GM15510 (cell line): ENCODE measurements around the gene ADAM17.

Source experiments
- POLR2A ChIP-seq: IDR thresholded peaks from 3 replicates; pipeline ENCODE4 v1.6.1; 2011; ENCODE audit warnings: borderline replicate concordance; ENCODE audit not compliant: insufficient read length; ENCODE audit errors: extremely low read depth

ADAM17 gene

DNA sequence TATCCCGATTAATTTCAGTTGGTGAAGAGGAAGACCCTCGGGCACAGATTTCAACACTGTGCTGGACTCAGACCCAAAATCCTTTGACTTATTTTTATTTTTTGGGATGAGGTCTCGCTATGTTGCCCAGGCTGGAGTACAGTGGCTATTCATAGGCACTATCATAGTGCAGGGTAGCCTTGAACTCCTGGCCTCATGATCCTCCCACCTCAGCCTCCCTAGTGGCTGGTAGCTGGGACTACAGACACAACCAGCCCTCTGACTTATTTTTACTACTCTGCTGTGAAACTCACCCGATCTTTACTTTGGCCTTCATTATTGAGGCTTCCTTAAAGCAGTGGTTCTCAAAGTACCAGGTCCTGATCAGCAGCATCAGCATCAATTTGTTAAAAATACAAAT is 18.2 kb upstream of the ADAM17 start:
- TF ChIP-seq POLR2A, result no peak

DNA sequence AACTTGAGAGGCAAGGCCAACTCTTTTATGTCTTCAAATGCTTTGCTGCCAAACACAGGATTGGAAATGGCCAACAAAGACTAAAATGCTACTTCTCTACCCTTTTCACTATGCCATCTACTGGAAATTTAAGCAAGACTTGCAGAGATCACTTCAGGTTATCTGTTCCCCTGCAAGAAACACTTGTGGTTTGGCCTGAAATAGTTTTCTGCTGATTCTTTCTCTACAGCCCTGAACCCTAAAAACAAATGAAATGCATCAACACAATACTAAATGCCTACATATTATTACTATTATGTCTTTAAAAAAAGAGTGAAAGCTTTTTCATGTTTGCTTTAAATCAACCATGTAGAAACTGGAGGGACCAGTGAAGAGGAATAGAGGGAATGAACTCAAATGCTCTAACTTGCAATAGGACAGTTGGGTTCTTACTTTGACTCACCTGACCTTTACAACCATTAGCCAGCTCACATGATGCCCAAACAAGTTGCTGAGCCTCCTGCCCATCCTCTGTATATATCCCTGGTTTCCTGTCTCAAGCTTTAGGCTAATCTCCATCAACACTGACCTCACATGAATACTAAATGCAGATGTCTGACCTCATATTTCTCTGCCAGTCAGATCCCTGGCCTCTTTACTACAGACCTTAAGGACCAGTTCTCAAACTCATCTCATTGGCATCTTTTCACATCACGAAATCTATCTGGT is 17.5 kb upstream of the ADAM17 start:
- TF ChIP-seq POLR2A, result no peak

DNA sequence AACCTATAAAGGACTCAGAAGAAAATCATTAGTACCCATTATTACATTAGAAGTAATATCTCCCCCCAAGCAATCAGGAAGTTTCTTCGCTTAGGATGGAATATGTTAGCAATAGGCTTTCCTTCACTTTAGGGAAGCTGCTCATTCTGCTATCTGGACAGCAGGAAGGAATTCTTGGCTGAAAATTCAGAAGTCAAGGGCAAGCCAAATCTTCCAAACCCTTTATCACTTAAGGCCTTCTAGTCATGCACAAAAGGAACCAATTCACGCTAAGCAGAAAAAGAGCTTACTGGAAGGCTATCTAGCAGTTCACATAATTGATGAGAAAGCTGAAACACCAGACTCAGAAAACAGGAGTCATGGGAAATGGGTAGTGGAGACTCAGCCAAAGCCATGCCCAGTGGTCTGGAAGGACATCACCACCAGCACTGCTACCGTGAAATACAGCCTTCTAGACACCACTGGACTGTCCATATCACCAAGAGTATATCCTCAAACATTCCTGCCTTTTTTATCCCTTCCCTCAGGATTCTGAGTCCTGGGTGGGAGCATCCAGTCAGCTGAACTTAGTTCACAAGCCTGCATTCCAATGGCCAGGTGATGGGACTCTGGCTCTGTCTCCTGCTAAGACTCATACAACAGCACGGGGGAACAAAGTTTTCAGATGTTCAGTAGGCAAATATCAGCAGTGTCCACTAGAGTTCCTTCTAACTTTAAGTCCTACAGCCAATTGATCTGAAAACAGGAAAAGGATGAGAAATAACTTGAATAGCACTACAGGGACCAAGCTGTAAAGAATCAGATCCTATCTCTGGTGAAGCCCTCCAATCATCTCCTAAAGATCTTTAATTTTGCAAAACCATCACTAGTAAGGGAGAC is 14.8 kb upstream of the ADAM17 start:
- TF ChIP-seq POLR2A, result no peak

DNA sequence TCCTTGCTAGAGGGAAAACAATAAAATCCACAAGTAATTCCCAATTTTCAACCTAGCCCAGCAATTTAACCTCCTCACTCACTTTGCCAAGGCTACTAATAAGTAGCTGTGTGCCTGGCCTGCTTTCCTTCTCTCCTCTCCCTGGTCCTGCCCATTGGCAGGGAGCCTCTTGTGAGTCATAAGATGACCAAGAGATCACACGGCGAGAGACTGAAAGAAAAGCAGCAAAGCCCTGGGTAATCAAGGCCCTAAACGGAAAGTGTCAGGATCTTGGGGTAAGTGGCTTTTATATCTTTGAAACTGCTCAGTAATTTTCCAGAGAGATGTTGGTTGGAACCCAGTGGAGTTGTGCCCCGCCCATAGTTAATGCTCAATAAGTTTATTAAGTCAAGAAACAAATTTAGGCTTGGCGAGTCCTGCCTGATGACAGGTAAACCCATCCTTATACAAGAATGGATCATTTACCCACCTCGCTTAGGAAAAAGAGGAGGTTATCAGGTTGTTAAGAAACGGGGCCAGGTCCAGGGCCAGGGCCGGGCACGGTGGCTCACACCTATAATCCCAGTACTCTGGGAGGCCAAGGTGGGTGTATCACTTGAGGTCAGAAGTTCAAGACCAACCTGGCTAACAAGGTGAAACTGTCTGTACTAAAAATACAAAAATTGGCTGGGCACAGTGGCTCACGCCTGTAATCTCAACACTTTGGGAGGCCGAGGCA is 10.0 kb upstream of the ADAM17 start:
- TF ChIP-seq POLR2A, result no peak

DNA sequence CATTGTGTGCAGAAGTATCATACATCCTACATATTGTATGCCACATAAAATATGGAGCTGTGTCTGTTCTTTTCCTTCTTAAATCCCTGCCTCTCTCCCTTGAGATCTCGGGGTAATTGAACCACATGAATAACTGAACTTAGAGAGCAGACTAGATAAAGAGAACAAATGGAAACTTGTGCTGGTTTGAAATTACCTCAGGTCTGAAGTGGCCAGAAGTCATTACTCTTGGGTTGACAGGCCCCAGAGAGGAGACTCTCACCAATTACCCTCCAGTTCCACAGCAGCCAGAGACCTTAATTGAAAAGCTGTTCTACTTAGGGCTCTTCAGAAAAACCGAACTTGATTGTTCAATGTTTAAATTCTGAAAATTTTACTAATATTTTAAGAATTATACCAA is 5.0 kb upstream of the ADAM17 start:
- no peak for TF ChIP-seq POLR2A

DNA sequence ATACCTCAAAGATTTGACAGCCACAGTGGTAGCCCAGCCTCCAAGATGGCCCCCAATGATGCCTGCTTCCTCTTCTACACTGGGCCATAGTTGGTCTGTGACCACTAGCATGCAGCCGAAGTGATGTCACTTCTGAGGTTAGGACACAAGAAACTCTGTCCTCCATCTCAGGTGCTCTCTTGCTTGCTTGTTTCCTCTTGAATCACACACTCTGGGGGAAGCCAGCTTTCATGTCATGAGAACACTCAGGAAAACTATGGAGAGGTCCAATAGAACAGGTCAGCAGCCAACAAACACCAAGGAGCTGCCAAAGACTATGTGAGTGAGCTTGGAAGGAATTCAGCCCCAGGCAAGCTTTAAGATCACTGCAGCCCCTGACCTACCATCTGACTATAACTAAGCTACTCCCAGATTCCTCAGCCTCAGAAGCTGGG is 3.3 kb upstream of the ADAM17 start:
- TF ChIP-seq POLR2A, result no peak

DNA sequence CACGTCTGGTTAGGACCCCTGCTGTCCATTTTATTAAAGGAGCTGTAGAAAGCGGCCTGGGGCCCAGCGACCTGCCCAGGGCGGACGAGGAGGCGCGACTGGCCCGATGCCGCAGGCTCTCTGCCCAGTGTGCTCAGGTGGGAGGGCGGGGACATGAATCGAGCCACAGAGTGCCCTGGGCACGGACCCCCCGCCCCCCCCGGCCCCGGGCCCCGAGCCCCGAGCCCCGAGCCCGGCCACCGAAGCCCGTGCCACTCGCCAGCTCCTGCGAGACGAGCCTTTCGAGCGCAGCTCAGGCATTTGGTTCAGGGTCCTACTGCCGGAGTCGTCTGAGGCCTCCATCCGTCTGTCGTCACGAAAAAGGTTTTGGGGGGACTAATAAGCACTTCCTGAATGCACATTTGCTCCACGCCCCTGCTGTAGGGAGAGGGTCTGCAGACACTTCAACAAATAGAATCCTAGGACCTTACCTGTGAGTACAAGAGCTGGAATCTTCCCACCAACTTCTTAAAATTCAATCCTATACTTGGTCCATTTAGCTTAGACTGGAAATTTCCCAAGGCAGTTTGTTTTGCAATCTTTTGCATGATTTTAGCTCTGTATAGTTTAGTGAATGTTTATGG is 602 bp upstream of the ADAM17 start:
- no peak for TF ChIP-seq POLR2A

DNA sequence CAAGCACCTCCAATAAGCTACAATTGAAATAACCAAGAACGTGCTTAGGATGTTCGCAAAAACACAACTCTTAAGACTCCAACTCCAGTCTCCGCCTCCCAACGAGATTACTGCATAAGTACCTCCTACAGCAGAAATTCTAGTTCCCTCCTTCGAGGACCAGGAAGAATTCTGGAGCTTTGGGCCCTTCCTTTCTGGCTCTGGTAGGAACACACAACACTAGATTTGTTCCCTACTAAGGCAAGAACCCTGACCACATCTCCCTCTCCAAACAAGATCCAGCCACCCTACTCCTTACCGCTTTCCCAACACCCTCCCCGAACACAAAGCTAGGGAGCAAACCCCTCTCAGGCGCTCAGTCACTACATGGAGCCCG is 721 bp downstream of the ADAM17 start:
- TF ChIP-seq POLR2A, result no peak

DNA sequence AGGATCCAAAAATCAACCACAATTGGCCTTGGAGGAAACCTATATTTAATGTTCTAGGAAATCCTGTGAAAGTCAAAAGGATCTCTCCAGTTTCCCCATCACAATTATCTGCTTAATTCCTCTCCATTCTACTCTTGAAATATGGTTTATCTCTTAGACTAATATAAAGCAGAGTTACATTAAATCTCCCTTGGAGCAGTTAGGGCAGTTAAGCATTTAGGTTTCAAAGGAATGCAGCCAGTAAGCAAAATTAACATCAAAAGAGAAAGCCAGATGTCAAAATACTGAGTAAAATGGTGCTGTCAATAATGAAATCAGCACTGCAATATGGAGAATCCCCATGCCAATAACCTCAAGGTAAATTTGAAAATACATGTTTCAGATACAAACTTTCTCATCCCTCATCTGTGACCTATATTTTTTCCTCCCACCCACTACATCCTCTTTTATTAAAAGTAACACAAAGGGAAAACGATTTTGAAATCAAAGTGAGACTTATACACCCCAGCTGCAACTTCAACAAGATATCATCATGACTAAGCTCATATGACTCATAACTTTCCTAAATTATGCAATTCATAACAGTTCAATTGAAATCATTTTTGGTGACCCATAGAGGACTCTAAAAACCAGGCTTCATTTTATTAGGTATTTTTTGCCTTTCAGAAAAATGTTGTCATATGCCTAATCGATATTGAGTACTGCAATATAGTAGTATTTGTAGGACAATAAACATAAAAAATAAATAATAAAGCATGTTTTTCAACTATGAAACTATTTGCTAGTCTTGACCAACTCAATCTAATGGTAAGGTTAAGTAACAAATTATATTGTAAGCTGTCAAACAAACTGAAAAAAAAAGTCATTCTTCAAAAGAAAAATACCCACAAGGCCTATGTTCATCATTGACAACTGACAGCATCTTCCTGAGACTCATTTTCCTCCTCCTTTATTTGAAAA is 3.1 kb downstream of the ADAM17 start:
- no peak for TF ChIP-seq POLR2A

DNA sequence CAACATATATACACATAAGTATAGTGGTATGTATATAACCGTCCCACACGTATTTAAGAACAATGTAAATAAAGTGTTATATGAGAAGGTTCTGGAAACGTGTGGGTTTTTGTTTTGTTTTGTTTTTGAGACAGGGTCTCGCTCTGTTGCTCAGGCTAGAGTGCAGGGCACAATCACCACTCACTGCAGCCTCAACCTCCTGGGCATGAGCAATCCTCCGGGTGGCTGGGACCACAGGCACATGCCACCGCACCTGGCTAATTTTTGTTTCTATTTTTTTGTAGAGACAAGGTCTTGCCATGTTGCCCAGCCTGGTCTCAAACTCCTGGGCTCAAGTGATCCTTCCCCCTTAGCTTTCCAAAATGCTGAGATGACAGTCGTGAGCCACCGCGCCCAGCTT is 6.2 kb downstream of the ADAM17 start:
- no peak for TF ChIP-seq POLR2A

DNA sequence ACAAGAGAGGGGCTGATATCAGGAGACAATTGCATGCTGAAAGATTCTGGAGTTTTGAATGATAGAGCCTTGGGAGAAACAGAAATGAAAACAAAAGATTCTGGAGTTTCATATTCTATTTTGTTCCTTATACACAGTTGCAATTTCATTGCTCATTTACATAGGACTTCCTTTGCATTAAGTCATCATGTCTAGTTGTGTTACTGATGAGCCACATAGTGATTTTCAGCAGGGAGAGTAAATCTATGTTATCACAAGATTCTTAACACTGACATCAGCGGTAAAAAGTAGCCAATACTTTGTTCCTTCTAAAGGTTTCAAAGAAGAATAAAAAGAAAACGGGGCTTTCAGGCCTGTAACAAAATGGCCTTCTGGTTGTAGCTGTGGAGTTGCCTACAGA is 7.1 kb downstream of the ADAM17 start:
- TF ChIP-seq POLR2A, result no peak

DNA sequence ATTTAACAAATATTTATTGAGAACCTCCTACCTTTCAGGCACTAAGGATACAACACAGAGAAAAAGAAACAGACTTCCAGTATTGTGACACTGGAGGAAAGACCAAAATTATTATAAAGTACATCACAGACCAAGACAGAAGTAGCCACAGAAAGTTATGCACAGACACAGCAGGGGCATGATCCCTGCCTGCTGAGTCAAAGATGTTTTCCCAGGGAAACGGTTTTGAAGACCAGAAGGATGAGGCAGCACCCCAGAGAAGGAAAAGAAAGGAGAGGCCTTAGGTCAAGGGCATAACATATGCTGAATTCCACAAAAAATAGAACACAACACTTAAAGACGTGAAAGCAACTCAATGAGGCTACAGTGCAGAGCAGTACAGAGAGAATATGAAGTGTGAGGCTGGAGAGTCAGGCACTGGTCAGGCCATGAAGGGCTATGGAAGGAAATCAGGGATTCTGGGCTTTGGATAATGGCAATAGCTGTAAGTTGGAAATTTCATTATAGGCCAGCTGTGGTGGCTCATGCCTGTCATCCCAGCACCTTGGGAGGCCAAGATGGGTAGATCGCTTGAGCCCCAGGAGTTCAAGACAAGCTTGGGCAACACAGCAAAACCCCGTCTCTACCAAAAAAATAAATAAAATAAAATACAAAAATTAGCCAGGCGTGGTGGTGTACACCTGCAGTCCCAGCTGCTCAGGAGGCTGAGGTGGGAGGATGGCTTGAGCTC is 8.2 kb downstream of the ADAM17 start:
- no peak for TF ChIP-seq POLR2A

DNA sequence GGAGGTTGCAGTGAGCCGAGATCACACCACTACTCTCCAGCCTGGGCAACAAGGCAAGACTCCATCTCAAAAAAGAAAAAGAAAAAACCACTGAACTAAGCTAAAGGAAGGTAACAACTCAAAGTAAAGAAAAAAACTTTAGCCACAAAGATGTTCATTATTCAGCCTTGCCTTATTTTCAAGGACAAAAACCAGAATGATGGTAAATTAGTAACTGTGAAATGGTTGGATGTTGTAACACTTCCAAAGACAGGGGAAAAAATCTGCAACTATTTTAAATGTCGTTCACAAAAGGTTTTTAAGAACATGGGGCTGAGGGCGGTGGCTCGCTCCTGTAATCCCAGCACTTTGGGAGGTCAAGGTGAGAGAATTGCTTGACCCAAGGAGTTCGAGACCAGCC is 10.1 kb downstream of the ADAM17 start:
- TF ChIP-seq POLR2A, result no peak
